NCI-H2107 treated with DMSO at 0.1 percent for 48 hours (cell line): ENCODE data around the gene GOLGA8F.
"Not testable (repeated sequence)": the region's sequence is repeated elsewhere in the genome, so short reads cannot be mapped to it uniquely, and the experiment has no call there.

Experiments
- DNase-seq: peaks from one replicate; lab custom pipeline; 2025; ENCODE audit not compliant: unreplicated experiment; lab: John Stamatoyannopoulos, UW

The GOLGA8F gene

GRCh38 chr15:28378364-28378763 is at the start of gene GOLGA8F:
Gene GOLGA8F (plus strand): TSS chr15:28378664. CDS start chr15:28378762, 98 bp downstream.
- not testable (repeated sequence) for DNase-seq

DNA sequence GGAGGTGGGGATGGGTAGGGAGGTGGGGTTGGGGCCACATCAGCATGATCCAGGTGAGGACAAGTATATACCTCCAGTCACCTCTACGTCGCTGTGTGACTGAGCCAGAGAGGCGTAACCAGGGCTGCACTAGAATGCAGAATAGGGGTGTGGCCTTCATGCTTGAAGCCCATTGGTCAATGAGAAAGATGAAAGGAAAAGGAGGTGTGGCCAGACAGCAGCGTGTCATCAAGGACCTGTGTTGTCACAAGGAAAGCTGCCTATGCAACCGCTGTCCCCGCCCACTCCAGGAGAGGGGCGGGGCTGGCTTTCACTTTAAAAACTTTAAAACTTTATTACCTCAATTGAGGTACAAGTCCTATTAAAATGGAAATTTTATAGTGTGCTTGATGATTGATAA is 20.5 kb upstream of the GOLGA8F start, which contains the start of gene GOLGA6L24:
Gene GOLGA6L24, minus strand, starts transcription at position 101 of the 400 bp plus-strand sequence. Its CDS starts 61 bp downstream, at position 40.
- DNase-seq = not testable (repeated sequence)

- DNase-seq = not testable (repeated sequence)
Observed at GRCh38 chr15:28365502-28365901, 13.0 kb upstream of the GOLGA8F start.

GRCh38 chr15:28380053-28380452 is 1.6 kb downstream of the GOLGA8F start:
- not testable (repeated sequence) for DNase-seq

DNA sequence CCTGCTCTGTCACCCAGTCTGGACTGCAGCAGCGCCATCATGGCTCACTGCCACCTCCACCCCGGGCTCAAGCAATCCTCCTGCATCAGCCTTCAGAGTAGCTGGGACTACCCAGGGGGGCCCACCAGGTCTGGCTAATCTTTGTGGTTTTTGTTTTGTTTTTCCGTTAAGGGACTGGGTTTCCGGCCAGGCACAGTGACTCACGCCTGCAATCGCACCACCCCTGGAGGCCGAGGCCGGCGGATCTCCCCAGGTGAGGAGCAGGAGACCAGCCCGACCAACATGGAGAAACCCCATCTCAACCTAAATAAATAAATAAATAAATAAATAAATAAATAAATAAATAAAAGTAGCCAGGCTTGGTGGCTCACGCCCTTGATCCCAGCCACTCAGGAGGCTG is 17.6 kb downstream of the GOLGA8F start:
- DNase-seq = not testable (repeated sequence)

DNA sequence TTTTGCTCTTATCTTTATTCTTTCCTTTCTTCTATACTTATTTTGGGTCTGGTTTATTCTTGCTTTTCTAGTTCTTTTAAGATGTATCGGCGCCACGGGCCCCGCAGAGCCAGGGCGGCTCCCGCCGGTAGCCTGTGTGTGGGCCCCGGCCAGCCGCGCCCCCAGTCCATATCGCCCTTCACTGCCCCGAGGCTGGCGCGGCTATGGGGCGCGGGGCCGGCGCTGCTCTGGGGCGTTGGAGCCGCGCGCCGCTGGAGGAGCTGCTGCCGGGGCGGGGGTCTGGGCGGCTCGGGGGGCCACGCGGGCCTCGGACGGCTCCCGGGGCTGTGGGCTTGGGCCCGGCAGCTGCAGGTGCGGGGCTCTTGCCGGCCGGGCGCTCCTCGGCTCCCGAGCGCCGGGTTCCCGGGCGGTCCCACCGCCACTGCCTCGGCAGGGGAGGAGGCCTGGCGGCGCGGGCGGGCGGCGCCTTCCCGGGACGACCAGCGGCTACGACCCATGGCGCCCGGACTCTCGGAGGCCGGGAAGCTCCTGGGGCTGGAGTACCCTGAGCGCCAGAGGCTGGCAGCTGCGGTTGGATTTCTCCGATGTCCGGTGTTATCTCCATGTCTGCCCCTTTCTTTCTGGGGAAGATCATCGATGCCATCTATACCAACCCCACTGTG is 24.4 kb downstream of the GOLGA8F start:
- not testable (repeated sequence) for DNase-seq

- not testable (repeated sequence) for DNase-seq
Observed at GRCh38 chr15:28420470-28420869, 42.0 kb downstream of the GOLGA8F start.

GRCh38 chr15:28435594-28435993 is 57.1 kb downstream of the GOLGA8F start:
- not testable (repeated sequence) for DNase-seq
